Nephron progenitor cell (in vitro differentiated cells): Measurements from ENCODE around the gene CAPN12.

ENCODE experiments used
- DNase-seq: peaks from one replicate; pipeline ENCODE4 v3.0.0; 2021
- H3K27ac Mint-ChIP-seq: 2 replicates; pipeline ENCODE4 v1.8.0; 2021; ENCODE audit warnings: mild to moderate bottlenecking, moderate library complexity, mixed read lengths
- H3K27me3 Mint-ChIP-seq: 2 replicates; pipeline ENCODE4 v1.8.0; 2021; ENCODE audit warnings: mild to moderate bottlenecking, low read depth, mixed read lengths; ENCODE audit not compliant: poor library complexity
- H3K36me3 Mint-ChIP-seq: 2 replicates; pipeline ENCODE4 v1.8.0; 2021; ENCODE audit warnings: low read depth, mixed read lengths
- H3K4me1 Mint-ChIP-seq: 2 replicates; pipeline ENCODE4 v1.8.0; 2021; ENCODE audit warnings: mixed read lengths
- H3K4me3 Mint-ChIP-seq: 2 replicates; pipeline ENCODE4 v1.8.0; 2021; ENCODE audit warnings: mild to moderate bottlenecking, moderate library complexity, mixed read lengths
- H3K9me3 Mint-ChIP-seq: 2 replicates; pipeline ENCODE4 v1.8.0; 2021; ENCODE audit warnings: mild to moderate bottlenecking, moderate library complexity, mixed read lengths
- TF ChIP-seq, protein P1 (sequence below): fragments of 200-600 bp; sonication (generic); IDR thresholded peaks from 2 replicates; pipeline ENCODE4 v1.5.0; 2021; ENCODE audit warnings: antibody characterized with exemption

The CAPN12 gene

DNA sequence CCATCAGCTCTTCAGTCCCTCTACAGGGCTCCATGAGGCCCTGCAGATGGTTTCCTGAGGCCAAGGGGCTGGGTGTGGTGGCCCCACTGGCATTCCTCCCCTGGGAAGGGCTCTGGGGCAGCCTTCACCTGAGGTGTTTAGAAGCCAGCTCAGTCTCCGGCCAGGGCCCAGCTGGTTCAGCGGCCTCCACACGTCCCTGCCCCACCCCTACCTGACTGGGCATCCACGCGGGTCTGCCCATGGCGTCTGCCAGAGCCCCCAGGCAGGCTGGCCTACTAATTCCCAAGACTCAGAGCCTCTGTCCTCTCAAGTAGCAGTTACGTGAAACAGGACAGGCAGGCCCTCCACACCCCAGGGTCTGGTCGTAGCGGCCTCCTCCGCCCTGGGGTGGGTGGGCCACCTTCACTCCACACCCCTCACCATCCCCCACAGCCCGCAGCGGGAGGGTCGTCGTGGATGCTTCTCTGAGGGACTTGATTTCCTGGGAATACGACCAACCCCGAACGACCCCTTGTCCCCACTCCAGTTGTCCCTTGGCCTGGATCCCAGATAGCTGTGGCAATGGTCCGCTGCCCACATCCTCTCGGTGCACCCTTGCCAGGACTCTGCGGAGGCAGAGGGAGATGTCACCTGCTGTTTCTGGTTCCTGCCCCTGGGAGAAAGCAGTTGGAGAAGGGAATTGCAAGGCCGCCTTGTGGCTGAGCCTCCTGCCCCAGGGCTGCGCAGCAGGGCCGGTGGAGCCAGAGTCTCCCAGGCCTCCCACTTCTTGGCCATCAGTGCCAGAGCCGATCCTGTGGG, 24.3 kb downstream of the CAPN12 start:
- H3K36me3 Mint-ChIP-seq = peaks cover under 1% of the 10 kb centered on the region
- no peak overlapping the region for H3K4me3 Mint-ChIP-seq
- no peak overlapping the region for H3K27ac Mint-ChIP-seq
- no peaks in the 10 kb centered on the region for H3K27me3 Mint-ChIP-seq
- H3K4me1 Mint-ChIP-seq = peaks cover 12% of the 10 kb centered on the region
- no peak for DNase-seq
- H3K9me3 Mint-ChIP-seq = no peaks in the 10 kb centered on the region
- TF ChIP-seq, protein P1, sequence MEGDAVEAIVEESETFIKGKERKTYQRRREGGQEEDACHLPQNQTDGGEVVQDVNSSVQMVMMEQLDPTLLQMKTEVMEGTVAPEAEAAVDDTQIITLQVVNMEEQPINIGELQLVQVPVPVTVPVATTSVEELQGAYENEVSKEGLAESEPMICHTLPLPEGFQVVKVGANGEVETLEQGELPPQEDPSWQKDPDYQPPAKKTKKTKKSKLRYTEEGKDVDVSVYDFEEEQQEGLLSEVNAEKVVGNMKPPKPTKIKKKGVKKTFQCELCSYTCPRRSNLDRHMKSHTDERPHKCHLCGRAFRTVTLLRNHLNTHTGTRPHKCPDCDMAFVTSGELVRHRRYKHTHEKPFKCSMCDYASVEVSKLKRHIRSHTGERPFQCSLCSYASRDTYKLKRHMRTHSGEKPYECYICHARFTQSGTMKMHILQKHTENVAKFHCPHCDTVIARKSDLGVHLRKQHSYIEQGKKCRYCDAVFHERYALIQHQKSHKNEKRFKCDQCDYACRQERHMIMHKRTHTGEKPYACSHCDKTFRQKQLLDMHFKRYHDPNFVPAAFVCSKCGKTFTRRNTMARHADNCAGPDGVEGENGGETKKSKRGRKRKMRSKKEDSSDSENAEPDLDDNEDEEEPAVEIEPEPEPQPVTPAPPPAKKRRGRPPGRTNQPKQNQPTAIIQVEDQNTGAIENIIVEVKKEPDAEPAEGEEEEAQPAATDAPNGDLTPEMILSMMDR = no peak

DNA sequence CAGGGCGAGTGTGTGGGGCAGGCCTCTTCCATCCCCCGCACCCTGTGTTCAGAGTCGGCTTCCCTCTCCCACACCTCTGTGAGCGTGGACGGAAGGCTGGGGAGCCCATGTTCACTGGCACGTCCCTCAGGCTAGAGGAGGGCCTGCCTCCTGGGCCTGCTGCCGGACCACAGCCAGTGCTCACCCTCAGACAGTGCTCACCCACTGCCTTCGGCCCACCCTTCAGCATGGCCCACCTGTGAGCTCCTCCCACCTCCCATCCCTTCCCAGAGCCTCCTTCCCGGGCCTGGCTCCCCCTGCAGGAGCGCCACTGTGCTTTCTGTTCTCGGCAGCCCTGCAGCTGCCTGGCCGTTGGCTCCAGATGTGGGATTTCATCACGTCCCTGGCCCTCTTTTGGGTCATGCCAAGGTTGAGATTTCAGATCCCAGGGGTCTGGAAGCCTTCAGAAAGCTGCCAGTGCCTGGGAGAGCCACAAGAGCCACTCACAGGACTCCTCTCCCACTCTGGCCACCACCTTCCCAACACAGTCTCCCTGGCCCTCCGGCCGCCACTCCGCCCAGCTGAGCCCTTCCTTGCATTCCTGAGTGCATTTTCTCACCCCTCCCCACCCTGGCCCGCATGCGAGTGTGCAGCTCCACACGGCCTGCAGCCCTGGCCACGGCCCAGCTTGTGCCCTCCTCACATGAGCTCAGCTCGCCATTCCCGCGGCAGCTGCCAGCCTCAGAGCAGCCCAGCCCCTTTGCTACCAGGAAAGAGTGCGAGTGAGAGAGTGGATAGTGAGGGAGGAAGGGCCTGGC, 25.3 kb downstream of the CAPN12 start:
- H3K9me3 Mint-ChIP-seq = no peaks in the 10 kb centered on the region
- TF ChIP-seq, protein P1 = peak; percentile 9
- peaks cover 10% of the 10 kb centered on the region for H3K36me3 Mint-ChIP-seq
- no peaks in the 10 kb centered on the region for H3K27me3 Mint-ChIP-seq
- peaks cover 14% of the 10 kb centered on the region for H3K4me1 Mint-ChIP-seq
- no peak for DNase-seq
- H3K4me3 Mint-ChIP-seq = no peak overlapping the region
- peak overlapping the region; percentile 88 for H3K27ac Mint-ChIP-seq

DNA sequence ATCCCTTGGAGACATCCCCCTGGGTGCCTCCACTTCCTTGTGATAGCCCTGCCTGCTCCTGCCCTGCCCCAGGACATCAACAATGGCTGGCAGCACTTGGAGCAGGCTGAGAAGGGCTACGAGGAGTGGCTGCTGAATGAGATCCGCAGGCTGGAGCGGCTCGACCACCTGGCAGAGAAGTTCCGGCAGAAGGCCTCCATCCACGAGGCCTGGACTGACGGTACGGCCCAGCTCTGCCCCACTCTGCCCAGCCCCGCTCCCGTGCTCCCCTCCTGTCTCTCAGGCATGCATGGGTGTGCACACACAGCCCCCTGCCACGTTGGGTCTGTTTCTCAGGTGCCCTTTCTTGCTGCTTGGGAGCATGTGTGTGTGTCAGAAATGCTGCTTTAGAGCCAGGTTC, 26.4 kb downstream of the CAPN12 start:
- Mint-ChIP-seq H3K36me3 (peaks cover 14% of the 10 kb centered on the region), H3K4me1 (peaks cover 17% of the 10 kb centered on the region), H3K27ac (no peak overlapping the region), H3K9me3 (no peaks in the 10 kb centered on the region), H3K4me3 (no peak overlapping the region), H3K27me3 (no peaks in the 10 kb centered on the region)
- no peak for DNase-seq
- TF ChIP-seq, protein P1 = no peak

DNA sequence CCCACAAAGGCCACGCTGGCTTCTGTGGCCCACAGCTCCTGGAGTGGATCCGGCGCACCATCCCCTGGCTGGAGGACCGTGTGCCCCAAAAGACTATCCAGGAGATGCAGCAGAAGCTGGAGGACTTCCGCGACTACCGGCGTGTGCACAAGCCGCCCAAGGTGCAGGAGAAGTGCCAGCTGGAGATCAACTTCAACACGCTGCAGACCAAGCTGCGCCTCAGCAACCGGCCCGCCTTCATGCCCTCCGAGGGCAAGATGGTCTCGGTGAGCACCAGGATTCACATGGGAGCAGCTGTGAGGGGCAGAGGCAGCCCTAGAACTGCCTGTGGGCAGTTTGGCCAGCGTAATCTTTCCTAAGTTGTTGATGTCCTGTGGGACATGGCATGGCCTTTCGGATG, 27.2 kb downstream of the CAPN12 start:
- H3K27me3 Mint-ChIP-seq = no peaks in the 10 kb centered on the region
- H3K27ac Mint-ChIP-seq = no peak overlapping the region
- no peak for DNase-seq
- peaks cover 14% of the 10 kb centered on the region for H3K36me3 Mint-ChIP-seq
- peaks cover 22% of the 10 kb centered on the region for H3K4me1 Mint-ChIP-seq
- TF ChIP-seq, protein P1 = no peak
- H3K4me3 Mint-ChIP-seq = no peak overlapping the region
- H3K9me3 Mint-ChIP-seq = no peaks in the 10 kb centered on the region

DNA sequence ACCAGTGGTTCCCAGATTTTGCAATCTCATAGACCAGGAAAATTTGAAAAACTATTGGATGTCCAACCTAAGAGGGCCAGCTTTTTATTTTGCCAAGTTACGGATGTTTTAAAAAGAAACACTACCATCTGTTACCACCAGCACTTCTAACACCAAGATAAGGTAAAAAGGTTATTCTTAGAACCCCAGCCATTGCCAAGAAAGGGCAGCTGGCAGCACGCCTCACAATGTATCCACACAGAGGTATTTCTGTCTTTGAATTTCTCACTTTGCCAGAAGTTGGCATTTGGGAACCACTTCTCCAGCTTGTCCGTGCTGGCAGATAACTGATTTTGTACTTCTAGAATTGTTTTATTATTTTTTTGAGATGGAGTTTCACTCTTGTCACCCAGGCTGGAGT, 28.7 kb downstream of the CAPN12 start:
- TF ChIP-seq, protein P1 = no peak
- Mint-ChIP-seq H3K4me3 (no peak overlapping the region), H3K27ac (no peak overlapping the region), H3K9me3 (no peaks in the 10 kb centered on the region), H3K4me1 (peaks cover 24% of the 10 kb centered on the region), H3K27me3 (no peaks in the 10 kb centered on the region), H3K36me3 (peaks cover 18% of the 10 kb centered on the region)
- DNase-seq = no peak
